ENCODE data around the gene GRPEL1.

Gene GRPEL1

GRCh38 chr4:7073059-7073458, 5.2 kb upstream of the GRPEL1 start:
- TF ChIP-seq EZH2phosphoT487 (IDR thresholded peaks at IDR 0.05; ENCODE audit: low read depth) (no peak), CTCF (IDR thresholded peaks at IDR 0.05; ENCODE audit: low read depth, low read length) (no peak)
- no peaks in the 10 kb centered on the region for H3K36me3 ChIP-seq (replicated peaks; ENCODE audit: low read depth, low read length)
- H3K79me2 ChIP-seq (ENCODE audit: low read length): no peaks in the 10 kb centered on the region
- peaks cover 8% of the 10 kb centered on the region for H3K4me1 ChIP-seq (ENCODE audit: low read length)
- H2AFZ ChIP-seq (ENCODE audit: low read depth, low read length): no peak overlapping the region
- H3K4me3 ChIP-seq (ENCODE audit: low read length): no peak overlapping the region
- H4K20me1 ChIP-seq (ENCODE audit: insufficient read depth, low read length): no peaks in the 10 kb centered on the region
- no peak overlapping the region for H3K27ac ChIP-seq (ENCODE audit: low read length)
- no peaks in the 10 kb centered on the region for H3K9me3 ChIP-seq (ENCODE audit: insufficient read depth, low read length)
- no peak overlapping the region for H3K9ac ChIP-seq (ENCODE audit: low read length)
- peaks cover 12% of the 10 kb centered on the region; the same call in 1 of the 2 replicates for H3K27me3 ChIP-seq (ENCODE audit: low read depth, low read length)
- H3K4me2 ChIP-seq (ENCODE audit: low read length): no peak overlapping the region

GRCh38 chr4:7070729-7071511, 3.1 kb upstream of the GRPEL1 start:
- no peak overlapping the region for H3K9ac ChIP-seq (ENCODE audit: low read length)
- peaks cover 17% of the 10 kb centered on the region for H3K4me1 ChIP-seq (ENCODE audit: low read length)
- H3K4me3 ChIP-seq (ENCODE audit: low read length): peak overlapping the region; percentile 35; the same call in 1 of the 2 replicates
- peaks cover 12% of the 10 kb centered on the region for H3K36me3 ChIP-seq (replicated peaks; ENCODE audit: low read depth, low read length)
- TF ChIP-seq CTCF (IDR thresholded peaks at IDR 0.05; ENCODE audit: low read depth, low read length): peak; percentile 94
- TF ChIP-seq EZH2phosphoT487 (IDR thresholded peaks at IDR 0.05; ENCODE audit: low read depth): no peak
- no peak overlapping the region for H3K27ac ChIP-seq (ENCODE audit: low read length)
- H3K9me3 ChIP-seq (ENCODE audit: insufficient read depth, low read length): no peaks in the 10 kb centered on the region
- H3K79me2 ChIP-seq (ENCODE audit: low read length): peaks cover 20% of the 10 kb centered on the region
- peaks cover 10% of the 10 kb centered on the region for H4K20me1 ChIP-seq (ENCODE audit: insufficient read depth, low read length)
- H3K27me3 ChIP-seq (ENCODE audit: low read depth, low read length): peaks cover 12% of the 10 kb centered on the region; the same call in 1 of the 2 replicates
- peak overlapping the region; percentile 81; the same call in 1 of the 2 replicates for H2AFZ ChIP-seq (ENCODE audit: low read depth, low read length)
- H3K4me2 ChIP-seq (ENCODE audit: low read length): peak overlapping the region; percentile 47

GRCh38 chr4:7068883-7069282, 1.0 kb upstream of the GRPEL1 start:
- Histone ChIP-seq H3K36me3 (replicated peaks; ENCODE audit: low read depth, low read length) (peaks cover 24% of the 10 kb centered on the region), H3K27me3 (ENCODE audit: low read depth, low read length) (peaks cover 12% of the 10 kb centered on the region; the same call in 1 of the 2 replicates), H3K9ac (ENCODE audit: low read length) (peak overlapping the region; percentile 76), H2AFZ (ENCODE audit: low read depth, low read length) (peak overlapping the region; percentile 90), H4K20me1 (ENCODE audit: insufficient read depth, low read length) (peaks cover 27% of the 10 kb centered on the region), H3K4me3 (ENCODE audit: low read length) (peak overlapping the region; percentile 93), H3K4me1 (ENCODE audit: low read length) (peaks cover 17% of the 10 kb centered on the region), H3K9me3 (ENCODE audit: insufficient read depth, low read length) (no peaks in the 10 kb centered on the region), H3K4me2 (ENCODE audit: low read length) (peak overlapping the region; percentile 84), H3K27ac (ENCODE audit: low read length) (no peak overlapping the region), H3K79me2 (ENCODE audit: low read length) (peaks cover 39% of the 10 kb centered on the region)
- TF ChIP-seq EZH2phosphoT487 (IDR thresholded peaks at IDR 0.05; ENCODE audit: low read depth) (no peak), CTCF (IDR thresholded peaks at IDR 0.05; ENCODE audit: low read depth, low read length) (no peak)

GRCh38 chr4:7068279-7068842, 497 bp upstream of the GRPEL1 start:
- H4K20me1 ChIP-seq (ENCODE audit: insufficient read depth, low read length): peaks cover 32% of the 10 kb centered on the region
- peaks cover 12% of the 10 kb centered on the region; the same call in 1 of the 2 replicates for H3K27me3 ChIP-seq (ENCODE audit: low read depth, low read length)
- peaks cover 30% of the 10 kb centered on the region for H3K36me3 ChIP-seq (replicated peaks; ENCODE audit: low read depth, low read length)
- peaks cover 44% of the 10 kb centered on the region for H3K79me2 ChIP-seq (ENCODE audit: low read length)
- no peak for TF ChIP-seq EZH2phosphoT487 (IDR thresholded peaks at IDR 0.05; ENCODE audit: low read depth)
- TF ChIP-seq CTCF (IDR thresholded peaks at IDR 0.05; ENCODE audit: low read depth, low read length): peak; percentile 24; the same call in 1 of the 2 replicates
- peak overlapping the region; percentile 27; the same call in 1 of the 2 replicates for H3K27ac ChIP-seq (ENCODE audit: low read length)
- no peaks in the 10 kb centered on the region for H3K9me3 ChIP-seq (ENCODE audit: insufficient read depth, low read length)
- peak overlapping the region; percentile 90 for H2AFZ ChIP-seq (ENCODE audit: low read depth, low read length)
- peak overlapping the region; percentile 76 for H3K9ac ChIP-seq (ENCODE audit: low read length)
- peaks cover 17% of the 10 kb centered on the region for H3K4me1 ChIP-seq (ENCODE audit: low read length)
- H3K4me2 ChIP-seq (ENCODE audit: low read length): peak overlapping the region; percentile 84
- H3K4me3 ChIP-seq (ENCODE audit: low read length): peak overlapping the region; percentile 93
